ENCODE data around the gene PMF1. TPM values are rescaled to one million over a fixed set of nuclear protein-coding genes. Genes with fewer than 3 reads are reported as not detected.

PMF1 gene
- total RNA-seq, 1 donor from 2014 or later = 26.6 TPM

DNA sequence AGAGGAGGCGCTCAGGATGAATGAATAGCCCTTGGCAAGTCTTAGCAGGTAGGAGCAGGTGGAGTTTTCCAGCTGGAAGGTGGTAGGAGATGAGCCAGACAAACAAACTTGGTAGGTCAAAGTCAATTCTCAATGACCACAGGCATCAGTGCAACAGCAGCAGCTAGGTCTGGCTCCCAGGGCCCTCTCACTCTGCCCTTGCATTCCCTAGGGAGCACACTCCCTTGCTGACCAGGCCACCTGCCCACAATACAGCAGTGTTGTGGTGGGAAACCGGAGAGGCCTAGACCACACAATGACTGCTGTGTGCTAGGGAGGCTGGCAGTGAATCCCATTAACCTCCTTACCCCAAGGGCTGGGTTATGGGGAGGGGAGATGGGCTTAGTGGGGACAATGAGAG, 48.1 kb downstream of the PMF1 start:
- ATAC-seq (peak; percentile 34), DNase-seq (ENCODE audit: low spot score) (no peak)

GRCh38 chr1:156262461-156263287, 49.9 kb downstream of the PMF1 start:
- ATAC-seq (no peak), DNase-seq (ENCODE audit: low spot score) (no peak)

DNA sequence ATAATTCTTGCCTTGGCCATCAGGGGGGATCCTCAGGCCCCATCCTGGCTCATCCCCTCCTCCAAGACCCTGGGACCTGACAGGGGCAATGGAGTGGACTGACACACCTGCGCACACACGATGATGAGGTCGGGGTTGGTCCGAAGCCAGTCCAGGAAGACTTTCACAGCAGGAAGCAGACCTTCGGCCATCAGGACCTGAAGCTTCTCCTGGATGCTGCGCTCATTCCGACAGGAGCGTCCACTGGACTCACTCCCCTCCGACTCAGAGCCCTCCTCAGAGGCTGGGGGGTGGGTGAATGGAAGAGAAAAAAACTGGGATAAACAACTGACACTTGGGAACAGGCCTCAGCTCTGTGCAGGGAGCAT, 50.5 kb downstream of the PMF1 start:
- ATAC-seq (no peak), DNase-seq (ENCODE audit: low spot score) (no peak)

- ATAC-seq (no peak), DNase-seq (ENCODE audit: low spot score) (no peak)
These were observed 53.2 kb downstream of the PMF1 start for GRCh38 chr1:156266051-156266450.

- no peak for DNase-seq (ENCODE audit: low spot score)
- no peak for ATAC-seq
These were observed 55.5 kb downstream of the PMF1 start for GRCh38 chr1:156268336-156268735.

DNA sequence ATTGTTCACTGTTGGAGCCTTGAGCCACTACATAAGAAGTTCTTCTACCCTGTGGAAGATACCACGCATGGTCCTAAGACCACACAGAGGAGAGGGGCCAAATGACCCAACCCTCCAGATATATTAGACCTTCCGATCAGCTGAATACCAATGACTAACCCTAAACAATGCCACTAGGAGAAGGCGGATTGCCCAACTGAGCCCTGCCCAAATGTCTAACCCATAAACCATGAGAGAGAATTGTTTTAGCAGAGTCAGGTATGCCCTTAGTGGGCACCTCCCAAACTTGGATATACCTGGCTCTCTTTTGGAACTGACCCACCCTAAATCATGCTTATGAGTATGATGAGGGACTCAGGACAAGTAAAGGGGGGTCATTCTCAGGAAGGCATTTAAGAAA, 57.5 kb downstream of the PMF1 start:
- ATAC-seq (no peak), DNase-seq (ENCODE audit: low spot score) (no peak)

DNA sequence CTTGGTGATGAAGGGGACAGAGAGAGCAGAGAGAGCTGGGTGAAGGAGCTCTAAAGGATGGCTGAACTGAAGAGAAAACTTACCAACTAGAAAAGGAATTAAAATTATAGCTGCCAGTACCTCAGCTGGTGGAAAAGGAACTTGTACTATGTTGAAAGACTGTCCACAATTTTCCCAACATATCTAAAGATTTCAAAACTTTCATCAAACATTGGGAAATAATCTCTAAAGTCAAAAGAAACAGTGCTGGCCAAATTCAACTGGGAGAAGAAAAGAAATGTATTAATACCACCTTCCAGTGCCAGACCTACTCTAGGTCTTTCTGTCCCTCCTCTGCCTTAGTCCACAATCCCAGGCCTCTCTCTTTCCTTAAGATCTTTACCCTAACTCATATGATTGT, 63.7 kb downstream of the PMF1 start:
- peak; percentile 18 for ATAC-seq

DNA sequence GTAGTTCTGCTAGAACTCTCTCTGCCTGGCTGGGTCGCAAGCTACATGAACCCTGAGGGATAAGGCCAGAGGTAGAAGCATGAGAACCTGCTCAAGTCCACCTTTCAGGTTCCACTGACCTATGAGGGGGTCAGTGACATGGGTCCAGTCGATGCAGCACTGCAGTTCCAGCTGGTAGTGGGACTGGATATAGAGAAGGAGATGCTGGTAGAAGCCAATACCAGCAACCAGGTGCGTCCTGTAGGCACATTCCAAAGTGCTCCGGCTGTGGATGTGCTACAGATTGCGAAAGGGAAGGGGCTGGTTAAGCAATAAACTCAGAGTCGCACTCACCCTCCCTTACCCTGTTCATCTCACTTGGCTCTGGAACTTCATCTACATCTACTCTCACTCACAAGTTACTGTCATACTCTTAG, 64.2 kb downstream of the PMF1 start:
- ATAC-seq = peak; percentile 89
- DNase-seq (ENCODE audit: low spot score) = peak; percentile 68

More for the DNA sequence above, 63.7 kb downstream of the PMF1 start:
- no peak for DNase-seq (ENCODE audit: low spot score)

DNA sequence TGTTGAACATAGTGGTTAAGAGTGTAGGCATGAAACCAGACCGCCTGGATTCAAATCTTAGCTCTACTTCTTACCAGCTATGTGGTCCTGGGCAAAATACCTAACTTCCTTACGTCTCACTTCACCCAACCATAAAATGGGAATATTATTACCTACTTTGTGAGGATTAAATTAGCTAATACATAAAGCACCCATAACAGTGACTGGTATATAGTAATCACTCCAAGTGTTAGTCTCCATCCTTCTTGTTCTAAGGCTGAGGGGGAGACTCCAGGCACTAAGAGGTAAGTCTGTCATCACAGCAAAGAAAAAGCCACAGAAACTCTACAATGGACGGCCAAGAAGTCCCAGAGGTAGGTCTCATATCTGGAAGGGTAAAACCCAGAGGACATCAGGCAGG, 67.0 kb downstream of the PMF1 start:
- DNase-seq (ENCODE audit: low spot score) = no peak
- ATAC-seq = no peak

DNA sequence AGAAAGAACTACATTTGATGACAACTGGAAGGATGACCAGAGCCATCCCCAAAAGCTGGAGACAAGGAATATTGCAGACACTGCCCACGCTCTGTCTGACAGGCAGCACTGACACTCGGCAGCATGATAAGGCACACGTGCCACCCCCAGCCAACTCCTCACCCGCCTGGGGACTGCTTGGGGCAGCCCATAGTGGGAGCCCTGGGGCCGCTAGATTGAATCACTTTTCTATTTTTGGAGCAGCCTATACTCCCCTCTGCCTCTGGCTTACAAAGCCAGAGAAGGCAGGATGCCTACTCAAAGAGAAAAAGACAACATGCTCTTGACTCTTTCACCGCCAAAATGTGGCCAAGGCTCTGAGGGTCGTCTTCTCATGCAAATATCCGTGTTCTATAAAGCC, 68.5 kb downstream of the PMF1 start:
- no peak for ATAC-seq
- no peak for DNase-seq (ENCODE audit: low spot score)

- peak; percentile 10 for ATAC-seq
- no peak for DNase-seq (ENCODE audit: low spot score)
These were observed 69.1 kb downstream of the PMF1 start for GRCh38 chr1:156281693-156282478.

- peak; percentile 92 for ATAC-seq
- DNase-seq (ENCODE audit: low spot score) = peak; percentile 98
These were observed 69.8 kb downstream of the PMF1 start, which contains the start of gene SMG5 for GRCh38 chr1:156282479-156283222. Gene SMG5 (minus strand): TSS chr1:156282825. CDS start chr1:156282680, 145 bp downstream.

GRCh38 chr1:156283521-156283920, 70.7 kb downstream of the PMF1 start:
- no peak for DNase-seq (ENCODE audit: low spot score)
- no peak for ATAC-seq

DNA sequence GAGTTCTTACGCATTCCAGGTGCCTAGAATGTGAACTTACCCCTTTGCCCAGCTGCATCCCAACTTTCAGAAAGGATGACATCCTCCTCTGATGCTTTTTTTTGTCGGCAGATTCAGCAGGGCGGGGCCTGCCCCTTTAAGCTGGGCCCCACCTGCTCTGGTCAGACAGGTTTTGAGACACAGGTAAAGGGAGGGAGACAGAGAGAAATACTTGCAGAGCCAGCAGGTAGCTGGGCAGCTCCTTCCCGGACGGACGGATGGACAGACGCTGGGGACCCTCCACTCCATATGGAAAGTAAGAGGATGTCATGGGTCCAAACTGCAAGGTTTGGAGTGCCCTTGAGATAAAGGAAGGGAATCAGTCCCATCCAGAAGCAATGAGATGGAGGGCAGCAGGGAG, 71.3 kb downstream of the PMF1 start, which contains the start of gene TMEM79:
TMEM79 (plus strand) TSS at position 214 of the 400 bp plus-strand sequence. CDS start 902 bp downstream, outside the sequence.
- DNase-seq (ENCODE audit: low spot score) (no peak), ATAC-seq (no peak)

DNA sequence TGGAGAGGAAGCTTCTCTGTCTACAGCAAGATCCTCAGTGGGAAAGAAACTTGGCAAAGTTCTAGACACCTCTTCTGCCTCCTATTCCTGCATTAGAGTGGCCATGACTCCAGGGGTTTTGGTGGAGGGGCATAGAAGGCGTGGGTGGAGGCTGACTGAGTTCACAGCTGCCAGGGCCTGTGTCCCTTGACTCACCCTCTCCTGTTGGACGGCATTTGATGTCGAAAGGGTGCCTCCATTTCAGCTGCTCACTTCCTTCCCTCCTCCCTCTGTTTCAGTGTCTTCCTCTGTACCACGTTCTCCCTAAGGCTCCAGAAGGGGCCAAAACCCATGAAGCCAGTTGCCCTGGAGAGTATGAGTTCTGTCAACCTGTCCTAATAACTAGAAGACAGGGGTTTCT, 72.0 kb downstream of the PMF1 start:
- ATAC-seq (no peak), DNase-seq (ENCODE audit: low spot score) (no peak)

GRCh38 chr1:156285437-156285836, 72.6 kb downstream of the PMF1 start:
- ATAC-seq (no peak), DNase-seq (ENCODE audit: low spot score) (no peak)

- DNase-seq (ENCODE audit: low spot score) = no peak
These were observed 73.3 kb downstream of the PMF1 start for GRCh38 chr1:156286061-156286460.

More at GRCh38 chr1:156286061-156286460, 73.3 kb downstream of the PMF1 start:
- ATAC-seq = no peak
